HepG2 (cell line): ENCODE measurements around the gene TBX15. TPM values are rescaled to one million over a fixed set of nuclear protein-coding genes. Genes with fewer than 3 reads are reported as not detected.
A peak's percentile ranks its signal among the peaks of the same experiment; 100 is the strongest.

Source experiments
- DNMT1 ChIP-seq: sonication (generic); formaldehyde crosslinking; IDR thresholded peaks from 2 replicates; pipeline ENCODE4 v1.5.1; 2020; ENCODE audit warnings: mild to moderate bottlenecking, missing genetic modification reagents
- ELF4 ChIP-seq: sonication (generic); formaldehyde crosslinking; IDR thresholded peaks from 2 replicates; pipeline ENCODE4 v1.5.0; 2020; ENCODE audit warnings: missing genetic modification reagents, mild to moderate bottlenecking, moderate library complexity, borderline replicate concordance
- HOXA7 ChIP-seq: sonication (generic); formaldehyde crosslinking; IDR thresholded peaks from 2 replicates; pipeline ENCODE4 v1.8.1; 2022; ENCODE audit warnings: mild to moderate bottlenecking, missing genetic modification reagents, moderate library complexity
- HOXD1 ChIP-seq: sonication (generic); formaldehyde crosslinking; IDR thresholded peaks from 2 replicates; pipeline ENCODE4 v1.5.0; 2020; ENCODE audit warnings: missing genetic modification reagents
- KDM4B ChIP-seq: sonication (generic); formaldehyde crosslinking; IDR thresholded peaks from 2 replicates; pipeline ENCODE4 v1.4.0; 2020; ENCODE audit warnings: missing genetic modification reagents
- NFE2 ChIP-seq: sonication (generic); formaldehyde crosslinking; IDR thresholded peaks from 2 replicates; pipeline ENCODE4 v1.4.0; 2020; ENCODE audit warnings: missing genetic modification reagents
- SMAD3 ChIP-seq: sonication (generic); formaldehyde crosslinking; IDR thresholded peaks from 2 replicates; pipeline ENCODE4 v1.4.0; 2020; ENCODE audit warnings: missing genetic modification reagents
- SMC3 ChIP-seq: IDR thresholded peaks from 2 replicates; pipeline ENCODE4 v1.6.1; 2011; ENCODE audit warnings: low read length, improper control_type of control experiment
- SMYD3 ChIP-seq: sonication (generic); formaldehyde crosslinking; IDR thresholded peaks from 2 replicates; pipeline ENCODE4 v1.8.1; 2023; ENCODE audit warnings: mild to moderate bottlenecking, missing genetic modification reagents
- TEAD3 ChIP-seq: optimal IDR thresholded peaks from 2 replicates; pipeline ENCODE3; 2016; ENCODE audit warnings: borderline replicate concordance
- TRIM22 ChIP-seq: fragments of 450-650 bp; IDR thresholded peaks from 2 replicates; pipeline ENCODE4 v1.6.1; 2017
- TSC22D2 ChIP-seq: sonication (generic); formaldehyde crosslinking; IDR thresholded peaks from 2 replicates; pipeline ENCODE4 v1.5.1; 2020; ENCODE audit warnings: missing genetic modification reagents, mild to moderate bottlenecking, borderline replicate concordance
- ZNF224 ChIP-seq: sonication (generic); formaldehyde crosslinking; IDR thresholded peaks from 2 replicates; pipeline ENCODE4 v1.5.0; 2020; ENCODE audit warnings: mild to moderate bottlenecking, missing genetic modification reagents
- ZNF256 ChIP-seq: sonication (generic); formaldehyde crosslinking; conservative IDR thresholded peaks from 2 replicates; pipeline ENCODE4 v1.4.0; 2020; ENCODE audit warnings: missing genetic modification reagents
- ZNF407 ChIP-seq: sonication (generic); formaldehyde crosslinking; IDR thresholded peaks from one replicate; pipeline ENCODE4 v1.5.1; 2020; ENCODE audit warnings: mild to moderate bottlenecking, missing genetic modification reagents; ENCODE audit errors: not compliant biosample characterization
- ZNF414 ChIP-seq: sonication (generic); formaldehyde crosslinking; IDR thresholded peaks from 2 replicates; pipeline ENCODE4 v1.5.0; 2020; ENCODE audit warnings: missing genetic modification reagents
- ZNF749 ChIP-seq: sonication (generic); formaldehyde crosslinking; IDR thresholded peaks from 2 replicates; pipeline ENCODE4 v1.8.0; 2022; ENCODE audit warnings: mild to moderate bottlenecking, missing genetic modification reagents, moderate library complexity, borderline replicate concordance
- polyA plus RNA-seq, 8 experiments: library from polyadenylated mRNA; depleted of rRNA in 3 of 8; stranded (reverse) in 7 of 8; unstranded in 1 of 8; fragments of >200 nt; fragmentation: Illumina TruSeq in 4 of 8; extraction: Trizol in 4 of 8; gene quantifications; 2 replicates each; pipeline versions ENCODE4 v1.2.1 to v1.2.3, GENCODE V29; 2011 to 2016; ENCODE audit warnings: low read depth in 4 of 8, missing spikeins in 1 of 8, mixed read lengths in 1 of 8; ENCODE audit not compliant: insufficient read depth in 1 of 8
- total RNA-seq, 5 experiments: library from RNA; depleted of rRNA; stranded (reverse); fragments of >200 nt; fragmentation: Illumina TruSeq; extraction: Trizol; gene quantifications; 2 replicates each; pipeline ENCODE4 v1.2.3, GENCODE V29; 2016; ENCODE audit warnings: low read depth in 1 of 5
- TF ChIP-seq, protein P1 (sequence below): sonication (generic); formaldehyde crosslinking; IDR thresholded peaks from 2 replicates; pipeline ENCODE4 v1.4.0; 2020; ENCODE audit warnings: missing genetic modification reagents

Gene TBX15
- total and polyA plus RNA-seq, 2 of the 13 experiments (the other 11 are each of a cell fraction or from before 2014, with no cell fraction given) = 0.42 to 1.9 TPM

- TF ChIP-seq HOXD1 (CRISPR knock-in tag) = 0 out of 2 replicates have a peak, but pooled peaks have one; percentile 46
- peak; percentile 89; the same call in 1 of the 2 replicates for TF ChIP-seq ZNF414 (CRISPR knock-in tag)
- no peak for TF ChIP-seq TRIM22
- TF ChIP-seq, protein P1, sequence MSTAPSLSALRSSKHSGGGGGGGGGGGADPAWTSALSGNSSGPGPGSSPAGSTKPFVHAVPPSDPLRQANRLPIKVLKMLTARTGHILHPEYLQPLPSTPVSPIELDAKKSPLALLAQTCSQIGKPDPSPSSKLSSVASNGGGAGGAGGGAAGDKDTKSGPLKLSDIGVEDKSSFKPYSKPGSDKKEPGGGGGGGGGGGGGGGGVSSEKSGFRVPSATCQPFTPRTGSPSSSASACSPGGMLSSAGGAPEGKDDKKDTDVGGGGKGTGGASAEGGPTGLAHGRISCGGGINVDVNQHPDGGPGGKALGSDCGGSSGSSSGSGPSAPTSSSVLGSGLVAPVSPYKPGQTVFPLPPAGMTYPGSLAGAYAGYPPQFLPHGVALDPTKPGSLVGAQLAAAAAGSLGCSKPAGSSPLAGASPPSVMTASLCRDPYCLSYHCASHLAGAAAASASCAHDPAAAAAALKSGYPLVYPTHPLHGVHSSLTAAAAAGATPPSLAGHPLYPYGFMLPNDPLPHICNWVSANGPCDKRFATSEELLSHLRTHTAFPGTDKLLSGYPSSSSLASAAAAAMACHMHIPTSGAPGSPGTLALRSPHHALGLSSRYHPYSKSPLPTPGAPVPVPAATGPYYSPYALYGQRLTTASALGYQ (CRISPR knock-in tag) = peak; percentile 62
- peak; percentile 82 for TF ChIP-seq TEAD3
- TF ChIP-seq ZNF224 (CRISPR knock-in tag) = no peak; the same call in 1 of the 2 replicates
- TF ChIP-seq HOXA7 (CRISPR knock-in tag) = no peak
- TF ChIP-seq ELF4 (CRISPR knock-in tag) = no peak
- TF ChIP-seq KDM4B (CRISPR knock-in tag) = peak; percentile 75; the same call in 1 of the 2 replicates
- TF ChIP-seq SMC3 = peak; percentile 31; the same call in 1 of the 2 replicates
- peak; percentile 92; the same call in 1 of the 2 replicates for TF ChIP-seq SMAD3 (CRISPR knock-in tag)
- TF ChIP-seq NFE2 (CRISPR knock-in tag) = no peak
- TF ChIP-seq TSC22D2 (CRISPR knock-in tag) = no peak
- TF ChIP-seq ZNF256 = no peak
- TF ChIP-seq ZNF407 (CRISPR knock-in tag) = peak; percentile 46
- no peak for TF ChIP-seq DNMT1 (CRISPR knock-in tag)
- no peak for TF ChIP-seq SMYD3
- peak; percentile 92; the same call in 1 of the 2 replicates for TF ChIP-seq ZNF749 (CRISPR knock-in tag)
These were observed 27.5 kb downstream of the TBX15 start (continued) for GRCh38 chr1:118960567-118961136.
